IMR-90 (cell line): ENCODE measurements around the gene MARCHF3. TPM values are rescaled to one million over a fixed set of nuclear protein-coding genes. Genes with fewer than 3 reads are reported as not detected.
"Not testable (repeated sequence)": the region's sequence is repeated elsewhere in the genome, so short reads cannot be mapped to it uniquely, and the experiment has no call there.

Source experiments
- ATAC-seq: fragments of 200-7000 bp; cut with Tn5 transposase; 2 replicates; pipeline ENCODE4 v1.9.1; 2020; ENCODE audit warnings: low read depth, mild to moderate bottlenecking, moderate library complexity
- BruUV-seq: library from RNA; stranded (reverse); fragments of 400-500 nt; replicated peaks from 2 replicates; lab custom pipeline; 2021; lab: Mats Ljungman, UMichigan
- CTCF ChIA-PET: fragments of 300-600 bp; formaldehyde crosslinking; extraction: SDS; loops from one replicate; lab custom pipeline; 2021; ENCODE audit warnings: antibody characterized with exemption; lab: Yijun Ruan, JAX
- POLR2A ChIA-PET: fragments of 300-600 bp; sonication (Branson Sonifier 250); formaldehyde crosslinking; loops from one replicate; lab custom pipeline; 2022; ENCODE audit warnings: antibody characterized with exemption; ENCODE audit not compliant: unreplicated experiment; lab: Charles Lee
- DNase-seq: peaks from one replicate; pipeline ENCODE4 v3.0.0; 2013
- H2AFZ ChIP-seq: replicated peaks from 2 replicates; pipeline ENCODE3; 2013; ENCODE audit warnings: low read length, mild to moderate bottlenecking; ENCODE audit not compliant: poor library complexity
- H2AK5ac ChIP-seq: 2 replicates; pipeline ENCODE4 v1.6.1; 2013; ENCODE audit warnings: low read depth, low read length, inconsistent platforms
- H2AK9ac ChIP-seq: replicated peaks from 2 replicates; pipeline ENCODE3; 2013; ENCODE audit warnings: mild to moderate bottlenecking, low read depth, low read length, moderate library complexity; ENCODE audit not compliant: poor library complexity
- H2BK120ac ChIP-seq: 2 replicates; pipeline ENCODE4 v1.6.1; 2013; ENCODE audit warnings: low read depth, low read length, inconsistent platforms
- H2BK15ac ChIP-seq: 3 replicates; pipeline ENCODE4 v1.6.1; 2013; ENCODE audit warnings: low read depth, low read length, inconsistent platforms
- H2BK20ac ChIP-seq: 2 replicates; pipeline ENCODE4 v1.6.1; 2013; ENCODE audit warnings: low read depth, mild to moderate bottlenecking, inconsistent platforms, low read length, moderate library complexity
- H2BK5ac ChIP-seq: 2 replicates; pipeline ENCODE4 v1.6.1; 2013; ENCODE audit warnings: mild to moderate bottlenecking, low read depth, low read length, inconsistent platforms; ENCODE audit not compliant: poor library complexity, severe bottlenecking
- H3K14ac ChIP-seq: replicated peaks from 2 replicates; pipeline ENCODE4 v1.6.1; 2013; ENCODE audit warnings: low read depth, low read length, inconsistent platforms
- H3K18ac ChIP-seq: 2 replicates; pipeline ENCODE4 v1.6.1; 2013; ENCODE audit warnings: low read depth, low read length, control low read depth
- H3K23ac ChIP-seq: 2 replicates; pipeline ENCODE4 v1.6.1; 2013; ENCODE audit warnings: low read depth, low read length, inconsistent platforms
- H3K27ac ChIP-seq: 2 replicates; pipeline ENCODE4 v1.5.1; 2013; ENCODE audit warnings: mild to moderate bottlenecking, control low read depth, low read length; ENCODE audit not compliant: insufficient read depth
- H3K27me3 ChIP-seq: 2 replicates; pipeline ENCODE4 v1.6.1; 2013; ENCODE audit warnings: low read length; ENCODE audit not compliant: control insufficient read depth, insufficient read depth
- H3K36me3 ChIP-seq: 2 replicates; pipeline ENCODE4 v1.6.1; 2013; ENCODE audit warnings: low read length, mixed read lengths; ENCODE audit not compliant: control insufficient read depth, insufficient read depth
- H3K4ac ChIP-seq: 2 replicates; pipeline ENCODE4 v1.6.1; 2013; ENCODE audit warnings: low read depth, low read length, inconsistent platforms
- H3K4me1 ChIP-seq: 2 replicates; pipeline ENCODE4 v1.6.1; 2013; ENCODE audit warnings: low read length, mixed read lengths; ENCODE audit not compliant: control insufficient read depth, insufficient read depth
- H3K4me2 ChIP-seq: 2 replicates; pipeline ENCODE4 v1.6.1; 2013; ENCODE audit warnings: low read depth, mild to moderate bottlenecking, control low read depth, low read length, moderate library complexity
- H3K4me3 ChIP-seq: 2 replicates; pipeline ENCODE4 v1.5.1; 2013; ENCODE audit warnings: low read depth, mild to moderate bottlenecking, control low read depth, low read length, moderate library complexity; ENCODE audit not compliant: insufficient read depth
- H3K56ac ChIP-seq: 2 replicates; pipeline ENCODE4 v1.6.1; 2013; ENCODE audit warnings: low read length, inconsistent platforms; ENCODE audit not compliant: insufficient read depth; ENCODE audit errors: extremely low read depth
- H3K79me1 ChIP-seq, 2 experiments: 2 replicates each; pipeline ENCODE4 v1.6.1; 2013; ENCODE audit warnings: low read length in 2 of 2, inconsistent platforms in 1 of 2, low read depth in 1 of 2
- H3K9ac ChIP-seq: 2 replicates; pipeline ENCODE4 v1.6.1; 2013; ENCODE audit warnings: low read depth, low read length, control low read depth
- H3K9me1 ChIP-seq: 2 replicates; pipeline ENCODE4 v1.6.1; 2013; ENCODE audit warnings: low read length, inconsistent platforms; ENCODE audit not compliant: insufficient read depth
- H3K9me3 ChIP-seq: 2 replicates; pipeline ENCODE4 v1.6.1; 2013; ENCODE audit warnings: low read length; ENCODE audit not compliant: control insufficient read depth, insufficient read depth
- H4K20me1 ChIP-seq: 2 replicates; pipeline ENCODE4 v1.6.1; 2013; ENCODE audit warnings: low read length, inconsistent platforms; ENCODE audit not compliant: insufficient read depth
- H4K5ac ChIP-seq: 2 replicates; pipeline ENCODE4 v1.6.1; 2013; ENCODE audit warnings: mild to moderate bottlenecking, low read depth, low read length, control low read depth
- H4K8ac ChIP-seq, 2 experiments: 2 replicates each; pipeline ENCODE4 v1.6.1; 2013; ENCODE audit warnings: low read depth in 2 of 2, low read length in 2 of 2, control low read depth in 1 of 2, inconsistent platforms in 1 of 2
- H4K91ac ChIP-seq: 2 replicates; pipeline ENCODE4 v1.6.1; 2013; ENCODE audit warnings: low read depth, low read length, inconsistent platforms; ENCODE audit not compliant: insufficient read depth
- WGBS, 2 experiments: methylation state at CpG; one replicate each; pipeline versions ENCODE4 v1.1.5 to v1.1.7; 2013; ENCODE audit warnings: missing lambda C conversion rate in 2 of 2; ENCODE audit not compliant: insufficient read length in 1 of 2; ENCODE audit errors: extremely low coverage in 2 of 2; 5-methylcytosine and 5-hydroxymethylcytosine counted together
- dilution Hi-C: fragments of 300-500 bp; cut with HindIII; formaldehyde crosslinking; loops from one replicate; pipeline ENCODE4 v1.14.3; 2018; ENCODE audit warnings: low sequenced_read_pairs; ENCODE audit not compliant: unreplicated experiment
- in situ Hi-C: fragments of 300-500 bp; cut with MboI; formaldehyde crosslinking; loops from 3 replicates; pipeline ENCODE4 v1.14.3; 2019; ENCODE audit warnings: low sequenced_read_pairs, inconsistent platforms, mixed read lengths
- intact Hi-C: fragments of 100-400 bp; cut with micrococcal nuclease; formaldehyde crosslinking; loops from 2 replicates; pipeline ENCODE4 v1.10.0; 2022
- polyA plus RNA-seq, 3 experiments: library from polyadenylated mRNA; depleted of rRNA; stranded (reverse); fragments of >200 nt; gene quantifications; 2 replicates each; pipeline ENCODE4 v1.2.3, GENCODE V29; 2012; ENCODE audit warnings: low replicate concordance in 1 of 3
- total RNA-seq: library from RNA; depleted of rRNA; stranded (reverse); fragments of >200 nt; gene quantifications from 2 replicates; pipeline ENCODE4 v1.2.3, GENCODE V29; 2012

Gene MARCHF3
- total and polyA plus RNA-seq, 2 of the 4 experiments (the other 2 are of a cell fraction), result 11.2 to 18.8 TPM

DNA sequence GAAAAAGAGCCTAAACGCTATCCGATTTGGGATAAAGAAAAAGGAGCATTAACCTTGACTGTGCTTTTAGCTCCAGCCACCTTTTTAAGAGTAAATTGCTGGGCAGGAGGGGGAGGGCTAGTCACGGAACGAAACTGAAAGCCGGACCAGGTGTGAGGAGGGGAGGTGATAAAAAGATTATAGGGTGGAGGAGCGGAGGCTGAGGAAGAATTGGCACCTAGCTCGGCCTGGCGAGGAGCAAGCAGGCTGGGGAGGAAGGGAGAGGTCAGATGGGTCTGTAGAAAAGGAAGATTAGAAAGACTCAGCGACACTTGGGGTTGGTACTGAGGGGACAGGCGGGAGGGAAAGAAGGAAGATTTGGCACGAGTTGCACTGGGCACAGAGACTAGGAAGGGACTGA is 187.0 kb downstream of the MARCHF3 start:
- H3K9me1 ChIP-seq, ATAC-seq, intact Hi-C loops, H4K91ac ChIP-seq, H2BK20ac ChIP-seq, DNase-seq, H2BK15ac ChIP-seq, CTCF ChIA-PET, H3K4ac ChIP-seq, H2AK5ac ChIP-seq, H3K9ac ChIP-seq, H2BK120ac ChIP-seq, H4K20me1 ChIP-seq, H3K18ac ChIP-seq, H3K27ac ChIP-seq, H3K27me3 ChIP-seq, H2AK9ac ChIP-seq, H3K4me1 ChIP-seq, dilution Hi-C loops, H3K79me1 ChIP-seq, H4K5ac ChIP-seq, H2BK5ac ChIP-seq, H4K8ac ChIP-seq, BruUV-seq, H3K4me2 ChIP-seq, in situ Hi-C loops, H3K14ac ChIP-seq, H3K9me3 ChIP-seq, H3K23ac ChIP-seq, H3K56ac ChIP-seq, H3K4me3 ChIP-seq, POLR2A ChIA-PET, H2AFZ ChIP-seq, H3K36me3 ChIP-seq: not testable (repeated sequence)
- 71% methylated on average over 3 of the region's 11 CpGs; no CpG with 5 or more reads in 1 of the 2 experiments for WGBS, 2 experiments

DNA sequence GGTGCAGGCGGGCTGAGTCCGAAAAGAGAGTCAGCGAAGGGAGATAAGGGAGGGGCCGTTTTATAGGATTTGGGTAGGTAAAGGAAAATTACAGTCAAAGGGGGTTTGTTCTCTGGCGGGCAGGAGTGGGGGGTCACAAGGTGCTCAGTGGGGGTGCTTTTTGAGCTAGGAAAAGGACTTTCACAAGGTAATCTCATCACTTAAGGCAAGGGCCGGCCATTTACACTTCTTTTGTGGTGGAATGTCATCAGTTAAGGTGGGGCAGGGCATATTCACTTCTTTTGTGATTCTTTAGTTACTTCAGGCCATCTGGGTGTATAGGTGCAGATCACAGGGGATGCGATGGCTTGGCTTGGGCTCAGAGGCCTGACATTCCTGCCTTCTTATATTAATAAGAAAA is 191.0 kb downstream of the MARCHF3 start:
- dilution Hi-C loops, H3K4me3 ChIP-seq, H3K4me2 ChIP-seq, H3K79me1 ChIP-seq, ATAC-seq, in situ Hi-C loops, H2BK5ac ChIP-seq, H3K36me3 ChIP-seq, H2AFZ ChIP-seq, H3K18ac ChIP-seq, H3K27ac ChIP-seq, H2BK20ac ChIP-seq, H4K8ac ChIP-seq, BruUV-seq, H4K91ac ChIP-seq, H4K5ac ChIP-seq, H3K23ac ChIP-seq, H2AK9ac ChIP-seq, H3K4me1 ChIP-seq, H3K9me1 ChIP-seq, H2BK15ac ChIP-seq, H4K20me1 ChIP-seq, H3K9ac ChIP-seq, DNase-seq, H2BK120ac ChIP-seq, H3K14ac ChIP-seq, H3K9me3 ChIP-seq, H2AK5ac ChIP-seq, H3K27me3 ChIP-seq, H3K56ac ChIP-seq, H3K4ac ChIP-seq, POLR2A ChIA-PET: not testable (repeated sequence)
- WGBS, 2 experiments, result 100% methylated on average over 3 of the region's 7 CpGs; no CpG with 5 or more reads in 1 of the 2 experiments
- intact Hi-C loops, result loop anchor here (5.0 kb wide), 1 partner anchor 453 kb away; the partner anchor contains the start of gene MEGF10
- CTCF ChIA-PET, result interaction anchor here (0.6 kb wide), 1 partner anchor 11 kb away, joined by 3 read pairs; no protein-coding TSS in a partner anchor
